ENCODE data around the gene ST8SIA1. TPM values are rescaled to one million over a fixed set of nuclear protein-coding genes. Genes with fewer than 3 reads are reported as not detected.

ST8SIA1 gene
- total RNA-seq, 1 donor = 2.6 TPM

DNA sequence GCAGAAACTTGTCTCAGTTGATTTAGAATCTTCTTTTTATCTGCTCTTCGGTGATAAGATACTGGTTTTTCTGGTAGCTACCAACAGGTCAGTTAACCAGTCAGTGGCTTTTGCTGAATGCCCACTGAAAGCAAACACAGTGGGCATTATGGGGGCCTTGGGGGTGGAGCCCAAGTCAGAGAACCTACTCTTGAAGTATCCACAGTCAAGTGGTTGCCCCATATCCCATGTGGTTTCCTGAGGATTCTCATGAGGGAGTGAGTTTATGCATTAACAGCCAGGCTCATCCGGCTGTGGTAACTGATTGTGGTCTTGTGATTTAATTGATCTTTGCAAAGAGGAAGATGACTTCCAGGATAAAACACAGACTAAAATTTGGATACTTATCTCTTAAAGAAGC lies 83.7 kb downstream of the ST8SIA1 start:
- Histone ChIP-seq H3K27me3 (ENCODE audit: insufficient read depth, low read length) (peaks cover 6% of the 10 kb centered on the region), H3K4me1 (ENCODE audit: insufficient read depth, low read length) (no peaks in the 10 kb centered on the region), H3K4me3 (ENCODE audit: low read length) (no peak overlapping the region), H3K9me3 (ENCODE audit: low read depth, low read length) (no peaks in the 10 kb centered on the region)

DNA sequence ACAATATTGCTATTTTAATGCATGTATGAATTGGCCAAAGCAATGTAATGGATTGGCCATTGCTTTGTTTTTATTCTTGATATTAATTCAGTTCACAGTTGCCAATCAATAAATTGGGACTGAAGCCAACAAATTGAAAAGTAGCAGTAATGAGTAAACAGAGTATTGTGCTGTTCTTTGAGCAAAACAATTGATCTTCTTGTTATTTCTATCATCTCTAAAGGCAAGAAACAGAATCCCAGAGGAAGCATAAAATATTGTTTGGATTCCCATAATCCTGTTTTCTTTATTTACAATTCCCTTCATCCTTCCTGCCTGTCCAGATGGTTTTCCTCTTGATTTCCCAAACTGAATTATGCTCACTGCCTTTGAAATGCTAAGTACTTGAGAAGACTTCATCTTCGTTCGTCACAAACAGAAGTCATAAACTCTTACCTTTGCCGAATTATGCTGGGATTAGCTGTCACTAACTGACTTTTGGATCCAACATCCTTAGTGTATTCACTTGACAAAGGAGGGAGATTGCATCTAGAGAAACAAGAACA lies 85.9 kb downstream of the ST8SIA1 start:
- no peaks in the 10 kb centered on the region for H3K9me3 ChIP-seq (ENCODE audit: low read depth, low read length)
- H3K27me3 ChIP-seq (ENCODE audit: insufficient read depth, low read length) = peaks cover 3% of the 10 kb centered on the region
- H3K4me3 ChIP-seq (ENCODE audit: low read length) = no peak overlapping the region
- H3K4me1 ChIP-seq (ENCODE audit: insufficient read depth, low read length) = no peaks in the 10 kb centered on the region

DNA sequence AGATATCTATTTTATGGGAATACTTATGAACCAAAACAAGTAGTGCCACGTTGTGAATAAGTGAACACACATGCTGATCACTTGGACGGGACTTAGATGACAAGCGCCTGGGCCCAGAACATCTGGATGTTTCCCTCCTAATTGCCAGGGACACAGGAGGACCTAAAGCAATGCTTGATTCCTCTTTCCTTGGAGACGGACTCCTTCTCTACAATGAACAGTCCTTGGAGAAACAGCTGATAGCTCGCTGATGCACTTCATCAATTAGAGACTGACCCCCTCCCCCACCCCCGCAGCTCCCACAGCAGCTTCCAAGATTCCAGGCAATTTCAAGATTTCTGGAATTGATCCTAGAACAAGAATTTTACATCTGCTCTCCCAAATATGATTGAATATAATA lies 86.4 kb downstream of the ST8SIA1 start:
- Histone ChIP-seq H3K4me3 (ENCODE audit: low read length) (no peak overlapping the region), H3K27me3 (ENCODE audit: insufficient read depth, low read length) (peaks cover 2% of the 10 kb centered on the region), H3K4me1 (ENCODE audit: insufficient read depth, low read length) (no peaks in the 10 kb centered on the region), H3K9me3 (ENCODE audit: low read depth, low read length) (no peaks in the 10 kb centered on the region)

DNA sequence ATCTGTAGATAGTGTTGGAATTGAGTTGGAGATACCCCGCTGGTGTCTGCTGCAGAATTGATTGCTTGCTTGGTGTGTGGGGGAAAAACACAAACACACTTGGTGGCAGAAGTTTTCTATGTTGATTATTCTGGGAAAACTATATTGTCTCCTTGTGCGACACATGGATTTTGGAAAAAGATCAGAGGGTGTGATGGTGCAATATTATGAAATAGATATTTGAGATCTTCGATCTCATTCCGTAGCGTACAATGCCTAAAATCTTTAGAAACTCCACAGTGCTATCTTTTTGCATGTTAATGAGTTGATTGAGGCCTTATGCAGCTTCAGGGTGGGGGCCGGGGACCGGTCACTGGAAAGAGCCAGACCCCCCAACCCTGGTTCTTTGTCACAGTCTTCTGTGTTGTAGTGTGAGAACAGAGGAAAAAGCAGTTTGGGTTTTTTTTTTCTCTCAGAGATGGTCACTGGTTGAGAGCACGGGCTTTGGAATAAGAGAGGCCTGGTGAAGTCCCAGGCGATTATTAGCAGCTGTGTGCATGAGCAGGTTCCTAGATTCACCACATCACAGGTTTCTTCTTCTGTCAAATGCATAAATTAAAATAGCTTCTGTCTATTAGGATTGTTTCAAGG lies 88.2 kb downstream of the ST8SIA1 start:
- Histone ChIP-seq H3K9me3 (ENCODE audit: low read depth, low read length) (no peaks in the 10 kb centered on the region), H3K4me3 (ENCODE audit: low read length) (no peak overlapping the region), H3K4me1 (ENCODE audit: insufficient read depth, low read length) (no peaks in the 10 kb centered on the region), H3K27me3 (ENCODE audit: insufficient read depth, low read length) (peaks cover 2% of the 10 kb centered on the region)

DNA sequence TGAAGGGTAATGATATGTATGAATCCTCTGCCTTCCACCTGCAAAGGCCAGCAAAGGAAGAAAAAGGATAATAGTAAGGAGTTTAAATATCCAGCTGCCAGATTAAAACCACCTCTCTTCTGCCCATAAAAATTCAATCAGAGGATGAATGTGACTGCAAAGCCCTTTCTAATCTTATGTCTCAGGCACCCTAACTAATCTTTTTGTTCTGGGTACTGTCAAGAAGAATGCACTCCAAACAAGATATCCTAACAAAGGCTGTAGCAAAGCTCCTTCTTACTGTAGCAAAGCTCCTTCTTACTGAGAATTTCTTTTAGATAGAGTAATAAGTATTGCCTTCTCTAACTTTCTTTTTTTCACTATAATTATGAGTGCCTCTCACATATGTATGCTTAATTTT lies 91.8 kb downstream of the ST8SIA1 start:
- H3K4me1 ChIP-seq (ENCODE audit: insufficient read depth, low read length) = no peaks in the 10 kb centered on the region

DNA sequence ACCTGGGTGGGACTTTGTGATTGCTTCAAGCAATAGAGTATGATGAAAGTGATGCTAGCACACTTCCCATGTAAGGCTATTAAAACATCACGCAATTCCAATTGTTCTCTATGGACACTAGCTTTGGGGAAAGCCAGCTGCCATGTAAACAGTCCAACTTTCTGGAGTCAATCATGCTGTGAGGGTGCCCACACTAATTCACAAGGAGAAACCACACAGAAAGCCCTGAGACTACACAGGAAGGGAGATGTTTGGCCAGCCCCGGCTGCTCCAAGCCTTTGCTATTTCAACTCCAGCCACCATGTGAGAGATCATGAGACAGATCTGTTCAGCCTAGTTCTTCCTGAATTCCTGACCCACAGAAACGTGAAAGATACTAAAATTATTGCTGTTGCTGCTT lies 96.3 kb downstream of the ST8SIA1 start:
- H3K9me3 ChIP-seq (ENCODE audit: low read depth, low read length) = no peaks in the 10 kb centered on the region
- no peak overlapping the region for H3K4me3 ChIP-seq (ENCODE audit: low read length)
- no peaks in the 10 kb centered on the region for H3K4me1 ChIP-seq (ENCODE audit: insufficient read depth, low read length)
- peaks cover 2% of the 10 kb centered on the region for H3K27me3 ChIP-seq (ENCODE audit: insufficient read depth, low read length)

More for the DNA sequence above, 91.8 kb downstream of the ST8SIA1 start:
- no peak overlapping the region for H3K4me3 ChIP-seq (ENCODE audit: low read length)
- no peaks in the 10 kb centered on the region for H3K9me3 ChIP-seq (ENCODE audit: low read depth, low read length)
- H3K27me3 ChIP-seq (ENCODE audit: insufficient read depth, low read length) = peaks cover 2% of the 10 kb centered on the region

DNA sequence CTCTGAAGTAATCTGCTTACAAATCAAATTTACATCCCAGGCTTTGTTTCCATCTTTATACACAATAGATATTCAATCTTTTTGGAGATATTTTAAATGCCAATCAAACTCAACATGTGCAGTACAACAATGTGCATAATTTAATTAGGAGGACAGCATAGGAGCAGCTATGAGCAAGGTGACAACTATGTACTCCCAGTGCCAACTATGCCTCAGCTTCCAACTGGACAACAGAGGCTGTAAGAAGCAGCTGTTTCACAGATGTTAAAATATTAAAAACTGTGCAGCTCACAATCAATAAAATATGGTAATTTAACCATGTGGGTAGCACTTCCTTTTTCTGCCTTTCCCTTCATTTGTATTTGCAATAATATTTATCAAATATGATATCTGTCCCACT lies 99.9 kb downstream of the ST8SIA1 start:
- no peaks in the 10 kb centered on the region for H3K4me1 ChIP-seq (ENCODE audit: insufficient read depth, low read length)
- peaks cover 2% of the 10 kb centered on the region for H3K27me3 ChIP-seq (ENCODE audit: insufficient read depth, low read length)
- H3K9me3 ChIP-seq (ENCODE audit: low read depth, low read length) = no peaks in the 10 kb centered on the region
- no peak overlapping the region for H3K4me3 ChIP-seq (ENCODE audit: low read length)

DNA sequence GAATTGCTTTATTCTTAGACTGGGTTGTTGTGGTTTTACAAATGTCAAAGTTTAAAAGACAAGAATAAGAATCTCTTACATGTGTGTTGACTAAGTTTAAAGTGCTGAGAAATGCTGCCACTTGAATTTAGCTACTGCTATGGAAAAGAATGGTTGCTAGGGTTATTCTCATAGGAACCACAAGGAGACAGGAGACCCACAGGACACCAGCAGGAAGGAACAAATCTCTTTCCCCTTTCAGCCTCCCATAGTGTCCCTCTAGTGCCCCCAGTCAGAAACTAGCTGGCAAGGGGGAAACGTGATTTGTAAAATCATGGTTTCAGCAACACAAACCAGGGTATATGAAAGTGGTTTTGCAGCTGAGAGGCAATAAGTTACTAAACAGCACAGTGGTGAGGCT lies 102.7 kb downstream of the ST8SIA1 start:
- H3K9me3 ChIP-seq (ENCODE audit: low read depth, low read length) = no peaks in the 10 kb centered on the region
- H3K4me3 ChIP-seq (ENCODE audit: low read length) = no peak overlapping the region
- no peaks in the 10 kb centered on the region for H3K27me3 ChIP-seq (ENCODE audit: insufficient read depth, low read length)
- H3K4me1 ChIP-seq (ENCODE audit: insufficient read depth, low read length) = no peaks in the 10 kb centered on the region

DNA sequence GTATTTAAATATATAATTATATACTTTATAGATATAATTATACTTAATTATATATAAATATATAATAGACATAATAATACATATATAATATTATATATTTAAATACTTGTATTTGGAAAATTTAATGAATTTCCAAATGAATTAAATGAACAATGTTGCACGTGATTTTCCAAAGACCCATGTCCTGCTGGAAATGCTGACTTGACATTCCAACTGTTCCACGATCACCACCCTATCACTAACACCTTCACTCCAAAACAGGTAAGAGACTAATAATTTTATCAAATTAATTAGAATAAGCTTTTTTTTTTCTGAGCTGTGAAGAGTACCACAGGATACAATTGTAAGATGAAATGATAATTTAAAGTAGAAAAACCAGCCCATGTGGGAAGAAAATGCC lies 103.4 kb downstream of the ST8SIA1 start:
- Histone ChIP-seq H3K4me3 (ENCODE audit: low read length) (no peak overlapping the region), H3K27me3 (ENCODE audit: insufficient read depth, low read length) (no peaks in the 10 kb centered on the region), H3K4me1 (ENCODE audit: insufficient read depth, low read length) (no peaks in the 10 kb centered on the region)

DNA sequence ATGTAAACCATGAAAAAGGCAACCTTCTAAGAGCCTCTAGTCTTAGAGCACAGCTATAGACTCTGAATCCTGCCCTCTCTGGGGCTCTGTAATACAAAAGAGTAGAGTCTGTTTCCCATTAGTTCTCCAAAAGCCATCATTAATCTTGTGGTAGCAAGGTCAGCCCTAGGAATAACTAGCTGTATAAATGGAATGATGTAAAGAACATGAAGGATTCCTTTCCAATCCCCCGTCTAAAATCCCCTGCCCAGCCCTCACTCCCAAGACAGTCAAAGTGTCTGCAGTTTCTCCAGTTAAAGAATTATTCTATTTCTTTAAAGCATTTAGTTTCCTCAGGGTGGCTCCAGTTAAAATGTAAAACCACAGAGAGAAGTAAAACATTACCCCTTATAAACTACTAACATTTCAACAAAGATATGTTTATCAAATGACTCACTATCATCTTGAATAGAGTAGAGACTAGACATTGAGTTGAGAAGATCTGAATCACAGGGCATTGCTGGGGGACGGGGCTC lies 104.2 kb downstream of the ST8SIA1 start:
- no peaks in the 10 kb centered on the region for H3K4me1 ChIP-seq (ENCODE audit: insufficient read depth, low read length)
- H3K9me3 ChIP-seq (ENCODE audit: low read depth, low read length) = no peaks in the 10 kb centered on the region
- H3K4me3 ChIP-seq (ENCODE audit: low read length) = no peak overlapping the region
- no peaks in the 10 kb centered on the region for H3K27me3 ChIP-seq (ENCODE audit: insufficient read depth, low read length)

More for the DNA sequence above, 103.4 kb downstream of the ST8SIA1 start:
- H3K9me3 ChIP-seq (ENCODE audit: low read depth, low read length) = no peaks in the 10 kb centered on the region

DNA sequence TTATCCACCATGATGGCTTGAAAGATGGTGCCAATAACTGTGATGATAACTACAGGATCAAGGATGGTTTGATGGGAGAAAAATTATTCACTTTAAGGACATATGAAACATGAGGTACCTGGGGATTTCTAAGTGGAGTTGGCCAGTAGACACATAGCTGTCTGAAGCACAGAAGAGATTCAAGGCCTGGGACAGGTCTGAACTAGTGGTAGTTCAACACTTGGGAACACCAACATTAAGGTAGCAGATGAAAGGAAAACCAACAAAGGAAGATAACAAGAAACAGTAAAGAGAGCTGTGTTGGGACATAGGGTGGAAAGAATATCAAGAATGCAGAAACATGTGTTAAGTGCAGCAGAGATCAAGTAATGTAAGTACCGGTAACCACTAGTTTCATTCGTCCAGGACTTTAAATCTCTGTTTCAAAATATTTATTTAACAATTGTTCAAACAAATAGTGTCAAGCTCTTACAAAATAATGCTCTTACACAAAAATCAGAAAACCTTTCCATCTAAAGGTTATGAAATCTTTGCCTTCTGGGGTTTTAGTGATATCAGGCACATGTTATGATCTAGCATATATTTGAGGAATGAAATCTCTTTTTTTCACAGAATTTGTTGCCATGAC lies 104.7 kb downstream of the ST8SIA1 start:
- no peaks in the 10 kb centered on the region for H3K9me3 ChIP-seq (ENCODE audit: low read depth, low read length)
- no peaks in the 10 kb centered on the region for H3K27me3 ChIP-seq (ENCODE audit: insufficient read depth, low read length)
- H3K4me3 ChIP-seq (ENCODE audit: low read length) = no peak overlapping the region
- H3K4me1 ChIP-seq (ENCODE audit: insufficient read depth, low read length) = no peaks in the 10 kb centered on the region

DNA sequence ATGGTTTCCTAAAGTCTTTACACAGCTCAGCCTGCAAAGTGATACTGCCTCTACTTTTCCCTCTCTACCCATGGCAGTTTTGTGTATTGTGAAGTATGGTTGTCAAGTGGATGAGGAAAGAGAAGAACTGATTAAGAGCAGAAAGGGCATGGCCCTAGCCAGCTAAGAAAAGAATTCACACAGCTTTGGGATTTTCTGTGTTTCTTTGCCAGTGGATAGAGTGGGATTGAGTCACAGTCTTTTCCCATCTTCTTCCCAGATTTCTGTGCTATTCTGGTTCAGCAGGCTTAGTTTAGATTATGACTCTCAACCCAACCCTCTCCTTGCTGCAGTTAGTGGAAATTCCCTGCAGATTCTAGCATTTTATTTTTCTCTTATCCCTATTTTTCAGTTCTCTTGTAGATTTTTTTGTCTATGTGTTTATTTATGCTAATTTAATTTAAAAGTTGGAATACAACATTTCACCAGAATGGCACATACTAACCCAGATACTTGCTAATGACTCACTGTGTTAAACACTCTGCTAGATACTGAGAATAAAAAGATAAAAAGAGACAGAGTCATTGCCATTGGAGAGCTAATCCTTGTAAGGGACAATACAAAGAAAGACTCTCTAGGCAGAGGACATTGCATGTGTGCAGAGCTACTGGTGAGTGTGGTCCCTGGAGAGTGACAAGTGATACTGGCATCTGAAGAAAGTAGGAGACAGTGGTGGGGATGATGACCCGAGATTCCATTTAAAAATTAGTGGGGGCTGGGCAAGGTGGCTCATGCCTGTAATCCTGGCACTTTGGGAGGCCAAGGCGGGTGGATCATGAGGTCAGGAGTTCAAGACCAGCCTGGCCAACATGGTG lies 106.3 kb downstream of the ST8SIA1 start:
- Histone ChIP-seq H3K27me3 (ENCODE audit: insufficient read depth, low read length) (no peaks in the 10 kb centered on the region), H3K4me3 (ENCODE audit: low read length) (no peak overlapping the region), H3K4me1 (ENCODE audit: insufficient read depth, low read length) (no peaks in the 10 kb centered on the region)

DNA sequence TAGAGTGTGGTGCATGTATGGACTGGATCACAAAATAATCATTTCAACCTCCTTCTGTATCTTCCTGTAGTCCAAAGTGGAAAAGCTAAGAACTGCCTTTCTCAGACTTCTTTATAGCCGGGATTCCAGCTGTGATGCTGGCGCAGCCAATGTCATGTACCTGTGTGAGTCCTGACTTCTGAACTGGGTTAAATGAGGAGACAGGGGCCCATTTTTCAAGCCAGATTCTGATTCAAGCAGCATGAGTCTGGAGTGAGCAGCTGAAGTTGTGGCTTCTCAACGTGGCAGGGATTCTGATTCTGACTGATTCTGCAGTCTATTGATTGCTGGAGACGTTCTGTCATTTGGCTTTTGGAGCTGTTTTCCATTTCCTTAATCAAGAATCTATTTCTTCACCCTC lies 111.2 kb downstream of the ST8SIA1 start:
- no peaks in the 10 kb centered on the region for H3K27me3 ChIP-seq (ENCODE audit: insufficient read depth, low read length)
- H3K9me3 ChIP-seq (ENCODE audit: low read depth, low read length) = no peaks in the 10 kb centered on the region
- H3K4me3 ChIP-seq (ENCODE audit: low read length) = no peak overlapping the region
- no peaks in the 10 kb centered on the region for H3K4me1 ChIP-seq (ENCODE audit: insufficient read depth, low read length)

More for the DNA sequence above, 106.3 kb downstream of the ST8SIA1 start:
- no peaks in the 10 kb centered on the region for H3K9me3 ChIP-seq (ENCODE audit: low read depth, low read length)

DNA sequence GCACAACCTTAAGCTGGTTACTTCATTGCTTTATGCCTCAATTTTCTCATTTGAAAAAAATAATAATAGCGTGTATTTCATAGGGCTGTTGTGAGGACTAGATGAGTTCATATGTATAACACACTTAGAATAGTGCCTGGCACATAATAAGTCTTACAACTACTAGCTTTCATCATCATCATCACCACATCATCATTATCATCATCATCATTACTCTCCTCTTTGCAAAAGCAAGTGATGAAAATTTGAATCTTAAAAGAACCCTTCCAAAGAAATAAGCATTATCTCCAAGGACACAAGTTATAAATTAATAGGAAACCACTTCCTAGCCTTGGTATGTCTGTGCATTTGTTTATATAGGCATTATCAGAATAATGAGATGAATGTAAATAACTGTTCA lies 117.0 kb downstream of the ST8SIA1 start:
- Histone ChIP-seq H3K27me3 (ENCODE audit: insufficient read depth, low read length) (no peaks in the 10 kb centered on the region), H3K4me1 (ENCODE audit: insufficient read depth, low read length) (no peaks in the 10 kb centered on the region), H3K9me3 (ENCODE audit: low read depth, low read length) (no peaks in the 10 kb centered on the region), H3K4me3 (ENCODE audit: low read length) (no peak overlapping the region)

Measured in mononuclear cell (primary cell).